ENCODE data around the gene DOHH. TPM values are rescaled to one million over a fixed set of nuclear protein-coding genes. Genes with fewer than 3 reads are reported as not detected.

Gene DOHH
- total and polyA plus RNA-seq, 8 donors: 0.45 to 21.7 (median 13.6) TPM; not detected in 1

- Histone ChIP-seq H3K27me3 (no peaks in the 10 kb centered on the region), H3K4me3 (peak overlapping the region in 1 of 4 donors; percentile 98), H3K36me3 (peaks cover 4 to 12% (median 11%) of the 10 kb centered on the region in 4 donors), H3K4me1 (peaks cover 22 to 46% (median 45%) of the 10 kb centered on the region in 4 donors), H3K27ac (no peak overlapping the region), H3K9me3 (no peaks in the 10 kb centered on the region)
- intact Hi-C loops (cut with DNase I; ENCODE audit: low total_unique reads): no loop called here
- WGBS, 5 donors: 78 to 82% (median 80%) methylated on average over 5 of the region's 5 CpGs
- no peak for TF ChIP-seq POLR2AphosphoS5 (IDR thresholded peaks at IDR 0.05)
- TF ChIP-seq EP300 (IDR thresholded peaks at IDR 0.05): no peak
- no peak for TF ChIP-seq POLR2A (IDR thresholded peaks at IDR 0.05)
- no peak for TF ChIP-seq CTCF (IDR thresholded peaks at IDR 0.05)
- no peak for DNase-seq
These were observed 4.3 kb upstream of the DOHH start for GRCh38 chr19:3504735-3505134.

- H3K27me3 ChIP-seq: no peaks in the 10 kb centered on the region
- no peak overlapping the region for H3K27ac ChIP-seq
- no peaks in the 10 kb centered on the region for H3K9me3 ChIP-seq
- H3K36me3 ChIP-seq: no peaks in the 10 kb centered on the region
- intact Hi-C loops (cut with DNase I; ENCODE audit: low total_unique reads): no loop called here
- no peak for TF ChIP-seq EP300 (IDR thresholded peaks at IDR 0.05)
- no peak for TF ChIP-seq POLR2A (IDR thresholded peaks at IDR 0.05)
- no peak for TF ChIP-seq POLR2AphosphoS5 (IDR thresholded peaks at IDR 0.05)
- TF ChIP-seq CTCF (IDR thresholded peaks at IDR 0.05): no peak
- no peak for DNase-seq
- no peak overlapping the region for H3K4me3 ChIP-seq
- 81 to 86% (median 82%) methylated on average over 13 of the region's 13 CpGs for WGBS, 5 donors
- peaks cover 31 to 43% (median 41%) of the 10 kb centered on the region in 4 donors for H3K4me1 ChIP-seq
These were observed 2.6 kb upstream of the DOHH start for GRCh38 chr19:3503036-3503572.

GRCh38 chr19:3501780-3502179, 1.3 kb upstream of the DOHH start:
- Histone ChIP-seq H3K36me3 (peaks cover 0 to 13% (median 4%) of the 10 kb centered on the region in 4 donors), H3K4me1 (peaks cover 21 to 37% (median 29%) of the 10 kb centered on the region in 4 donors), H3K27ac (no peak overlapping the region), H3K9me3 (no peaks in the 10 kb centered on the region), H3K4me3 (no peak overlapping the region), H3K27me3 (no peaks in the 10 kb centered on the region)
- intact Hi-C loops (cut with DNase I; ENCODE audit: low total_unique reads): no loop called here
- TF ChIP-seq CTCF (IDR thresholded peaks at IDR 0.05) (no peak), POLR2A (IDR thresholded peaks at IDR 0.05) (no peak), EP300 (IDR thresholded peaks at IDR 0.05) (no peak), POLR2AphosphoS5 (IDR thresholded peaks at IDR 0.05) (no peak)
- WGBS, 5 donors: 84 to 98% (median 91%) methylated on average over 3 of the region's 3 CpGs; no CpG with 5 or more reads in 1 of the 5 donors
- DNase-seq: no peak

GRCh38 chr19:3499738-3500428, 591 bp downstream of the DOHH start:
- Histone ChIP-seq H3K4me1 (peaks cover 16 to 29% (median 21%) of the 10 kb centered on the region in 4 donors), H3K27me3 (no peaks in the 10 kb centered on the region), H3K27ac (peak overlapping the region; percentile 69 to 96 (median 92)), H3K9me3 (no peaks in the 10 kb centered on the region), H3K36me3 (peaks cover 14 to 32% (median 23%) of the 10 kb centered on the region in 4 donors), H3K4me3 (peak overlapping the region; percentile 81 to 100 (median 96))
- WGBS, 5 donors: 20 to 28% (median 21%) methylated on average over 17 to 18 of the region's 18 CpGs
- TF ChIP-seq POLR2A (IDR thresholded peaks at IDR 0.05): no peak
- TF ChIP-seq POLR2AphosphoS5 (IDR thresholded peaks at IDR 0.05): no peak
- no peak for TF ChIP-seq CTCF (IDR thresholded peaks at IDR 0.05)
- TF ChIP-seq EP300 (IDR thresholded peaks at IDR 0.05): no peak
- intact Hi-C loops (cut with DNase I; ENCODE audit: low total_unique reads): no loop called here
- no peak for DNase-seq

Data from stomach (tissue), 9 donors.